ENCODE results near the gene PIP4K2A. TPM values are rescaled to one million over a fixed set of nuclear protein-coding genes. Genes with fewer than 3 reads are reported as not detected.

The PIP4K2A gene
- total RNA-seq, 4 donors from 2014 or later, result 27.3 to 52.7 (median 41.6) TPM

- TF ChIP-seq CTCF (IDR thresholded peaks at IDR 0.05; ENCODE audit: low read depth), result no peak
These were observed 61.3 kb downstream of the PIP4K2A start for GRCh38 chr10:22652988-22653481.

- TF ChIP-seq CTCF (IDR thresholded peaks at IDR 0.05; ENCODE audit: low read depth), result no peak
These were observed 63.0 kb downstream of the PIP4K2A start for GRCh38 chr10:22651276-22651980.

- TF ChIP-seq CTCF (IDR thresholded peaks at IDR 0.05; ENCODE audit: low read depth), result no peak
These were observed 64.4 kb downstream of the PIP4K2A start for GRCh38 chr10:22649994-22650393.

GRCh38 chr10:22649390-22649841, 65.0 kb downstream of the PIP4K2A start:
- TF ChIP-seq CTCF (IDR thresholded peaks at IDR 0.05; ENCODE audit: low read depth), result no peak

GRCh38 chr10:22648547-22648961, 65.8 kb downstream of the PIP4K2A start:
- TF ChIP-seq CTCF (IDR thresholded peaks at IDR 0.05; ENCODE audit: low read depth), result no peak

- TF ChIP-seq CTCF (IDR thresholded peaks at IDR 0.05; ENCODE audit: low read depth), result no peak
These were observed 67.1 kb downstream of the PIP4K2A start for GRCh38 chr10:22647244-22647643.

- TF ChIP-seq CTCF (IDR thresholded peaks at IDR 0.05; ENCODE audit: low read depth), result no peak
These were observed 68.0 kb downstream of the PIP4K2A start for GRCh38 chr10:22646388-22646853.

Data from subcutaneous adipose tissue (tissue), 4 donors.